ENCODE data around the gene ERGIC1.

- no peak for TF ChIP-seq EP300 (IDR thresholded peaks at IDR 0.05)
- TF ChIP-seq CTCF (IDR thresholded peaks at IDR 0.05), result no peak
- TF ChIP-seq POLR2A (IDR thresholded peaks at IDR 0.05), result no peak
Observed at GRCh38 chr5:172856336-172856735, 22.3 kb downstream of the ERGIC1 start.

Data from tibial nerve (tissue), 4 donors.